AG10803 (cell line): ENCODE results near the gene CYP17A1.

Experiments
- DNase-seq: peaks from one replicate; pipeline ENCODE4 v3.0.0; 2010; ENCODE audit warnings: low read depth
- H3K4me3 ChIP-seq: 2 replicates; pipeline ENCODE4 v1.5.1; 2011; ENCODE audit warnings: mild to moderate bottlenecking, low read length, control low read depth
- CTCF ChIP-seq: conservative IDR thresholded peaks from 2 replicates; pipeline ENCODE4 v1.5.1; 2011; ENCODE audit warnings: mild to moderate bottlenecking, low read length, control low read depth, inconsistent platforms

The CYP17A1 gene

GRCh38 chr10:102801496-102801895 lies 35.7 kb downstream of the CYP17A1 start:
- no peak overlapping the region for H3K4me3 ChIP-seq
- TF ChIP-seq CTCF, result no peak
- DNase-seq, result no peak

- DNase-seq, result no peak
- H3K4me3 ChIP-seq, result no peak overlapping the region
These were observed 36.4 kb downstream of the CYP17A1 start for GRCh38 chr10:102800611-102801335.

GRCh38 chr10:102799691-102800471 lies 37.3 kb downstream of the CYP17A1 start:
- no peak for TF ChIP-seq CTCF
- no peak overlapping the region for H3K4me3 ChIP-seq
- no peak for DNase-seq

More at GRCh38 chr10:102800611-102801335, 36.4 kb downstream of the CYP17A1 start:
- TF ChIP-seq CTCF, result no peak

GRCh38 chr10:102796407-102797176 lies 40.6 kb downstream of the CYP17A1 start:
- DNase-seq, result peak; percentile 63
- TF ChIP-seq CTCF, result no peak

GRCh38 chr10:102795453-102796406 lies 41.5 kb downstream of the CYP17A1 start:
- no peak for DNase-seq
- no peak for TF ChIP-seq CTCF
- no peak overlapping the region for H3K4me3 ChIP-seq

More at GRCh38 chr10:102796407-102797176, 40.6 kb downstream of the CYP17A1 start:
- no peak overlapping the region for H3K4me3 ChIP-seq

- no peak overlapping the region for H3K4me3 ChIP-seq
- no peak for TF ChIP-seq CTCF
- peak; percentile 75 for DNase-seq
These were observed 45.3 kb downstream of the CYP17A1 start for GRCh38 chr10:102791754-102792395.
